Measurements from ENCODE around the gene DLGAP5.

Gene DLGAP5

GRCh38 chr14:55099756-55100155 lies 91.6 kb downstream of the DLGAP5 start:
- no peaks in the 10 kb centered on the region for H3K27me3 ChIP-seq (replicated peaks)
- no peaks in the 10 kb centered on the region for H3K36me3 ChIP-seq (replicated peaks)
- TF ChIP-seq CTCF (IDR thresholded peaks at IDR 0.05; ENCODE audit: low read depth, low read length, missing control alignments): no peak
- no peak overlapping the region for H3K4me3 ChIP-seq (ENCODE audit: low read depth, low read length)
- no peak overlapping the region for H3K27ac ChIP-seq
- DNase-seq: no peak
- in situ Hi-C loops (cut with HindIII; ENCODE audit: low pct_ligation_motif_present, low sequenced_read_pairs): no loop called here

GRCh38 chr14:55098561-55098898 lies 92.9 kb downstream of the DLGAP5 start:
- TF ChIP-seq CTCF (IDR thresholded peaks at IDR 0.05; ENCODE audit: low read depth, low read length, missing control alignments): no peak
- DNase-seq: no peak
- H3K27ac ChIP-seq: no peak overlapping the region
- no peaks in the 10 kb centered on the region for H3K27me3 ChIP-seq (replicated peaks)
- no peaks in the 10 kb centered on the region for H3K36me3 ChIP-seq (replicated peaks)
- H3K4me3 ChIP-seq (ENCODE audit: low read depth, low read length): no peak overlapping the region
- in situ Hi-C loops (cut with HindIII; ENCODE audit: low pct_ligation_motif_present, low sequenced_read_pairs): no loop called here

Measured in brain microvascular endothelial cell (primary cell).